Cardiac fibroblast (primary cell): ENCODE measurements around the gene SPTBN1.
"Not testable (repeated sequence)": the region's sequence is repeated elsewhere in the genome, so short reads cannot be mapped to it uniquely, and the experiment has no call there.

ENCODE experiments used
- DNase-seq, 2 donors: peaks; one replicate each; pipeline versions ENCODE4 v3.0.0 to v3.0.0-alpha.2; 2010; ENCODE audit warnings: low read depth in 2 of 2
- H3K4me3 ChIP-seq, 2 donors: replicated peaks in 1 of 2; 1 replicate in 1 of 2; 2 replicates in 1 of 2; pipeline ENCODE4 v1.5.1; 2011; ENCODE audit warnings: low read depth in 2 of 2, low read length in 2 of 2, mild to moderate bottlenecking in 2 of 2, moderate library complexity in 1 of 2
- CTCF ChIP-seq: IDR thresholded peaks from one replicate; pipeline ENCODE4 v1.5.1; 2011; ENCODE audit warnings: low read depth, mild to moderate bottlenecking, low read length, inconsistent platforms

The SPTBN1 gene

GRCh38 chr2:54514822-54515569 lies 58.9 kb downstream of the SPTBN1 start:
- no peak for TF ChIP-seq CTCF
- no peak overlapping the region for H3K4me3 ChIP-seq
- DNase-seq, result peak in 1 of 2 donors; percentile 49

GRCh38 chr2:54516842-54517241 lies 60.7 kb downstream of the SPTBN1 start:
- no peak for TF ChIP-seq CTCF
- DNase-seq, result no peak
- H3K4me3 ChIP-seq, result no peak overlapping the region

- DNase-seq, H3K4me3 ChIP-seq: not testable (repeated sequence)
Observed at GRCh38 chr2:54518016-54518415, 61.9 kb downstream of the SPTBN1 start.

GRCh38 chr2:54518430-54518829 lies 62.3 kb downstream of the SPTBN1 start:
- H3K4me3 ChIP-seq, result no peak overlapping the region
- no peak for DNase-seq
- TF ChIP-seq CTCF, result no peak

- no peak for TF ChIP-seq CTCF
- DNase-seq, result no peak
- H3K4me3 ChIP-seq, result no peak overlapping the region
Observed at GRCh38 chr2:54519841-54520459, 63.8 kb downstream of the SPTBN1 start.

- H3K4me3 ChIP-seq, result no peak overlapping the region
- peak; percentile 73 to 94 for DNase-seq
- no peak for TF ChIP-seq CTCF
Observed at GRCh38 chr2:54520687-54521086, 64.6 kb downstream of the SPTBN1 start.

GRCh38 chr2:54522624-54523281 lies 66.6 kb downstream of the SPTBN1 start:
- TF ChIP-seq CTCF, result peak; percentile 62

More at GRCh38 chr2:54522624-54523281, 66.6 kb downstream of the SPTBN1 start:
- no peak overlapping the region for H3K4me3 ChIP-seq
- peak; percentile 61 to 71 for DNase-seq
